SU-DHL-6 (cell line): ENCODE results near the gene PDLIM5.

ENCODE experiments used
- CTCF ChIP-seq: fragments of 200-600 bp; sonication (generic); IDR thresholded peaks from one replicate; pipeline ENCODE4 v1.5.1; 2017; ENCODE audit warnings: antibody characterized with exemption, mild to moderate bottlenecking, low read length, moderate library complexity; ENCODE audit not compliant: insufficient read depth, poor library complexity, severe bottlenecking
- EZH2phosphoT487 ChIP-seq: fragments of 200-600 bp; sonication (generic), shearing (Covaris generic); conservative IDR thresholded peaks from 2 replicates; pipeline ENCODE4 v1.6.1; 2018; ENCODE audit warnings: mild to moderate bottlenecking, antibody characterized with exemption, low read length, moderate library complexity, mixed read lengths

DNA sequence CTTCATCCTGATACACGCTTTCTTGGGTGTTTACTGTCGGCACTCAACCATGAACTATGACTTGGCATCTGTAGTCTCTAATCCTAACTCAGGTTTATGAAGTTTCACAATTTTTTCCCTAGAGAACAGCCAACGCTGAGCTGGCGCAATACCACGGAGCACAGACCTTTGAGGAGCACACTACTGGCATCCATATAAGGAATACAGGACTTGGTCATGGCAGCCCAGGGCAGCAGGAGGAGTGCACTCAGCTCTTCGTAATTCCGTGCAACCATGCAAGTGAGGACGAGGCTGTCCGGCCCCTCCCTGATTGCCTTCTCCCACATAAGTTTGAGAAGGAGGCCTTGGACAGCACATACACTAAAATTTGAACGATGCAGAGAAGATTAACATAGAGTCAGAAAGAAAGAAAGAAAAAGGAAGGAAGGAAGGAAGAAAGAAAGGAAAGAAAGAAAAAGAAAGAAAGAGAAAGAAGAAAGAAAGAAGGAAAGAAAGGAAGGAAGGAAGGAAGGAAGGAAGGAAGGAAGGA, 41.0 kb upstream of the PDLIM5 start:
- TF ChIP-seq EZH2phosphoT487 (no peak), CTCF (no peak)
